ENCODE results near the gene MYO19.

The MYO19 gene

GRCh38 chr17:36553459-36553858, 18.8 kb upstream of the MYO19 start (continued):
- TF ChIP-seq, protein P1, sequence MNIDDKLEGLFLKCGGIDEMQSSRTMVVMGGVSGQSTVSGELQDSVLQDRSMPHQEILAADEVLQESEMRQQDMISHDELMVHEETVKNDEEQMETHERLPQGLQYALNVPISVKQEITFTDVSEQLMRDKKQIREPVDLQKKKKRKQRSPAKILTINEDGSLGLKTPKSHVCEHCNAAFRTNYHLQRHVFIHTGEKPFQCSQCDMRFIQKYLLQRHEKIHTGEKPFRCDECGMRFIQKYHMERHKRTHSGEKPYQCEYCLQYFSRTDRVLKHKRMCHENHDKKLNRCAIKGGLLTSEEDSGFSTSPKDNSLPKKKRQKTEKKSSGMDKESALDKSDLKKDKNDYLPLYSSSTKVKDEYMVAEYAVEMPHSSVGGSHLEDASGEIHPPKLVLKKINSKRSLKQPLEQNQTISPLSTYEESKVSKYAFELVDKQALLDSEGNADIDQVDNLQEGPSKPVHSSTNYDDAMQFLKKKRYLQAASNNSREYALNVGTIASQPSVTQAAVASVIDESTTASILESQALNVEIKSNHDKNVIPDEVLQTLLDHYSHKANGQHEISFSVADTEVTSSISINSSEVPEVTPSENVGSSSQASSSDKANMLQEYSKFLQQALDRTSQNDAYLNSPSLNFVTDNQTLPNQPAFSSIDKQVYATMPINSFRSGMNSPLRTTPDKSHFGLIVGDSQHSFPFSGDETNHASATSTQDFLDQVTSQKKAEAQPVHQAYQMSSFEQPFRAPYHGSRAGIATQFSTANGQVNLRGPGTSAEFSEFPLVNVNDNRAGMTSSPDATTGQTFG (tag by site-specific recombination; IDR thresholded peaks at IDR 0.05; ENCODE audit: borderline replicate concordance) = no peak
- no peak for TF ChIP-seq ZSCAN16 (tag by site-specific recombination; IDR thresholded peaks at IDR 0.05)

GRCh38 chr17:36550491-36551417, 16.1 kb upstream of the MYO19 start:
- Histone ChIP-seq H3K36me3 (ENCODE audit: control insufficient read depth in 2 of 2, insufficient read depth in 1 of 2, low read length in 2 of 2) (peaks cover 28 to 33% of the 10 kb centered on the region in 2 experiments), H3K27ac (ENCODE audit: extremely low read depth, low read depth, low read length) (peak overlapping the region; percentile 4; the same call in 1 of the 2 replicates), H3K4me3 (ENCODE audit: low read depth, low read length) (no peak overlapping the region), H3K9me3 (ENCODE audit: control insufficient read depth, insufficient read depth, low read depth, low read length) (no peaks in the 10 kb centered on the region), H3K4me1 (ENCODE audit: control insufficient read depth, insufficient read depth, low read length) (peaks cover 11% of the 10 kb centered on the region)
- POLR2A ChIA-PET = interaction anchor here (0.6 kb wide), 1 partner anchor 23 kb away, joined by 6 read pairs; no protein-coding TSS in a partner anchor
- CTCF ChIA-PET = interaction anchor here (0.7 to 0.9 kb wide), 2 partner anchors 15 to 33 kb away, joined by 3 to 4 read pairs; no protein-coding TSS in a partner anchor
- TF ChIP-seq ZNF202 (tag by site-specific recombination; IDR thresholded peaks at IDR 0.05; ENCODE audit: borderline replicate concordance) = no peak
- peak; percentile 47; the same call in 1 of the 2 replicates for TF ChIP-seq PRDM6 (tag by site-specific recombination; IDR thresholded peaks at IDR 0.05)

- Histone ChIP-seq H3K27ac (ENCODE audit: extremely low read depth, low read depth, low read length) (no peak overlapping the region), H3K9me3 (ENCODE audit: control insufficient read depth, insufficient read depth, low read depth, low read length) (no peaks in the 10 kb centered on the region), H3K4me1 (ENCODE audit: control insufficient read depth, insufficient read depth, low read length) (peaks cover 11% of the 10 kb centered on the region), H3K4me3 (ENCODE audit: low read depth, low read length) (peak overlapping the region; percentile 99; the same call in 1 of the 2 replicates), H3K36me3 (ENCODE audit: control insufficient read depth in 2 of 2, insufficient read depth in 1 of 2, low read length in 2 of 2) (peaks cover 14% of the 10 kb centered on the region in 2 experiments)
- ChIA-PET POLR2A (interaction anchor here (4.3 kb wide), 1 partner anchor 12 kb away, joined by 81 read pairs; the partner anchor contains the start of genes MYO19 and PIGW), CTCF (interaction anchor here (0.9 kb wide), 1 partner anchor 784 kb away, joined by 4 read pairs; no protein-coding TSS in a partner anchor)
- TF ChIP-seq, protein P2, sequence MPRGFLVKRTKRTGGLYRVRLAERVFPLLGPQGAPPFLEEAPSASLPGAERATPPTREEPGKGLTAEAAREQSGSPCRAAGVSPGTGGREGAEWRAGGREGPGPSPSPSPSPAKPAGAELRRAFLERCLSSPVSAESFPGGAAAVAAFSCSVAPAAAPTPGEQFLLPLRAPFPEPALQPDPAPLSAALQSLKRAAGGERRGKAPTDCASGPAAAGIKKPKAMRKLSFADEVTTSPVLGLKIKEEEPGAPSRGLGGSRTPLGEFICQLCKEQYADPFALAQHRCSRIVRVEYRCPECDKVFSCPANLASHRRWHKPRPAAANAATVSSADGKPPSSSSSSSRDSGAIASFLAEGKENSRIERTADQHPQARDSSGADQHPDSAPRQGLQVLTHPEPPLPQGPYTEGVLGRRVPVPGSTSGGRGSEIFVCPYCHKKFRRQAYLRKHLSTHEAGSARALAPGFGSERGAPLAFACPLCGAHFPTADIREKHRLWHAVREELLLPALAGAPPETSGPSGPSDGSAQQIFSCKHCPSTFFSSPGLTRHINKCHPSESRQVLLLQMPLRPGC (tag by site-specific recombination; IDR thresholded peaks at IDR 0.05) = 0 out of 2 replicates have a peak, but pooled peaks have one; percentile 4
- TF ChIP-seq ZNF341 (tag by site-specific recombination; IDR thresholded peaks at IDR 0.05; ENCODE audit: low read depth) (no peak), PRDM1 (tag by site-specific recombination; IDR thresholded peaks at IDR 0.05) (peak; percentile 87), ZNF311 (tag by site-specific recombination; IDR thresholded peaks at IDR 0.05; ENCODE audit: borderline replicate concordance) (no peak), ZNF549 (tag by site-specific recombination; IDR thresholded peaks at IDR 0.05) (no peak), SCRT2 (tag by site-specific recombination; IDR thresholded peaks at IDR 0.05) (peak; percentile 81), SCRT1 (tag by site-specific recombination; IDR thresholded peaks at IDR 0.05; ENCODE audit: borderline replicate concordance) (peak; percentile 57; the same call in 1 of the 2 replicates)
These were observed 13.1 kb upstream of the MYO19 start for GRCh38 chr17:36547776-36548175.

Data from HEK293 (cell line).